Bronchial epithelial cell (primary cell): ENCODE data around the gene ASPHD1. TPM values are rescaled to one million over a fixed set of nuclear protein-coding genes. Genes with fewer than 3 reads are reported as not detected.
A peak's percentile ranks its signal among the peaks of the same experiment; 100 is the strongest.

ENCODE experiments used
- DNase-seq: peaks from one replicate; pipeline ENCODE4 v3.0.0-alpha.2; 2010; ENCODE audit warnings: low read depth
- FAIRE-seq: peaks from 2 replicates; lab custom pipeline; 2011; peaks lifted over from hg19 to GRCh38; lab: Jason Lieb, UNC
- H3K27me3 ChIP-seq: 2 replicates; pipeline ENCODE4 v1.5.1; 2011; ENCODE audit warnings: low read length; ENCODE audit not compliant: control insufficient read depth, insufficient read depth
- H3K36me3 ChIP-seq: 2 replicates; pipeline ENCODE4 v1.5.1; 2011; ENCODE audit warnings: low read length; ENCODE audit not compliant: control insufficient read depth, insufficient read depth
- H3K4me3 ChIP-seq: 2 replicates; pipeline ENCODE4 v1.5.1; 2011; ENCODE audit warnings: mild to moderate bottlenecking, low read depth, low read length, control low read depth
- total RNA-seq: library from RNA; depleted of rRNA; stranded (reverse); fragments of >200 nt; gene quantifications from 2 replicates; pipeline ENCODE4 v1.2.1, GENCODE V29; 2014
- TF ChIP-seq, protein P1 (sequence below): IDR thresholded peaks from 2 replicates; pipeline ENCODE4 v1.5.1; 2011; ENCODE audit warnings: mild to moderate bottlenecking, moderate library complexity, low read length, control low read depth, inconsistent platforms; ENCODE audit not compliant: insufficient read depth, severe bottlenecking

ASPHD1 gene
- total RNA-seq, 1 donor from 2014 or later: 2.4 TPM

DNA sequence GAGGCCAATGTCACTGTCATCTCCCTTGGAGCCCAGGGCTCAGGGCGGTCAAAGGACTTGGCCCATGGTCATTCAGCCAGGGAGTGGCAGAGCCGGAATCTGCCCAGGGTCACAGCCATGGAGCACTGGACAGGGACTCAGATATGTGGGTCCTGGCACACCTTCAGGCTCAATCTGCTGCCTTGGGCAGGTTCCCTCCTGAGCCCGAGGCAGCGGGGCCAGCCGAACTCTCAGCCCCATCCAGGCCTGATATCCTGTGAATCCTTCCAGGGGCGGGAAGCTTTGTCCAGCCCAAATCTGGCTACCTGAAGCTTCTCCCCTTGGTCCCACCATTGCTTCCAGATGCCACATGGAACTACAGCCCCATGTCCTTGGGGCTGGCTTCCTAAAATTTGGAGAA, 25.1 kb upstream of the ASPHD1 start:
- Histone ChIP-seq H3K36me3 (no peaks in the 10 kb centered on the region), H3K4me3 (no peak overlapping the region), H3K27me3 (peaks cover 12% of the 10 kb centered on the region)
- TF ChIP-seq, protein P1, sequence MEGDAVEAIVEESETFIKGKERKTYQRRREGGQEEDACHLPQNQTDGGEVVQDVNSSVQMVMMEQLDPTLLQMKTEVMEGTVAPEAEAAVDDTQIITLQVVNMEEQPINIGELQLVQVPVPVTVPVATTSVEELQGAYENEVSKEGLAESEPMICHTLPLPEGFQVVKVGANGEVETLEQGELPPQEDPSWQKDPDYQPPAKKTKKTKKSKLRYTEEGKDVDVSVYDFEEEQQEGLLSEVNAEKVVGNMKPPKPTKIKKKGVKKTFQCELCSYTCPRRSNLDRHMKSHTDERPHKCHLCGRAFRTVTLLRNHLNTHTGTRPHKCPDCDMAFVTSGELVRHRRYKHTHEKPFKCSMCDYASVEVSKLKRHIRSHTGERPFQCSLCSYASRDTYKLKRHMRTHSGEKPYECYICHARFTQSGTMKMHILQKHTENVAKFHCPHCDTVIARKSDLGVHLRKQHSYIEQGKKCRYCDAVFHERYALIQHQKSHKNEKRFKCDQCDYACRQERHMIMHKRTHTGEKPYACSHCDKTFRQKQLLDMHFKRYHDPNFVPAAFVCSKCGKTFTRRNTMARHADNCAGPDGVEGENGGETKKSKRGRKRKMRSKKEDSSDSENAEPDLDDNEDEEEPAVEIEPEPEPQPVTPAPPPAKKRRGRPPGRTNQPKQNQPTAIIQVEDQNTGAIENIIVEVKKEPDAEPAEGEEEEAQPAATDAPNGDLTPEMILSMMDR: no peak
- no peak for DNase-seq
- FAIRE-seq: no peak

DNA sequence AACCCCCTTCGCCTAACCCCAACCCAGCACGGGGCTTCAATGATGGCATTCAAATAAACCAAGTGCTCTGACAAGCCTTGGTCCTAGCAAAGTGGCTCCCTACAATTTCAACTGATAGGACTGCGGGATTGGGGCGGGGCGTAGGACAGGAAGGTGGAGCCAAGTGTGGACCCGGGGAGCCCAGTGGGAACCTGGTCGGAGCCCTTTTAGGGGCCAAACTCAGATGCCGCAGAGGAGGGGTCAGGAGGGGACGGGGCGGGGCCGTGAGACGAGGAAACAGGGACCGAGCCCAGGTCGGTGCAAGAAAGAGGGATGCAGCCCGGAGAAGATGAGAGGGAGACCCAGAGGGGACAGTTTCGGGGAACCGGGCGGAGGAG, 24.1 kb upstream of the ASPHD1 start:
- Histone ChIP-seq H3K4me3 (no peak overlapping the region), H3K36me3 (no peaks in the 10 kb centered on the region), H3K27me3 (peaks cover 12% of the 10 kb centered on the region)
- no peak for DNase-seq
- TF ChIP-seq, protein P1: no peak
- no peak for FAIRE-seq

DNA sequence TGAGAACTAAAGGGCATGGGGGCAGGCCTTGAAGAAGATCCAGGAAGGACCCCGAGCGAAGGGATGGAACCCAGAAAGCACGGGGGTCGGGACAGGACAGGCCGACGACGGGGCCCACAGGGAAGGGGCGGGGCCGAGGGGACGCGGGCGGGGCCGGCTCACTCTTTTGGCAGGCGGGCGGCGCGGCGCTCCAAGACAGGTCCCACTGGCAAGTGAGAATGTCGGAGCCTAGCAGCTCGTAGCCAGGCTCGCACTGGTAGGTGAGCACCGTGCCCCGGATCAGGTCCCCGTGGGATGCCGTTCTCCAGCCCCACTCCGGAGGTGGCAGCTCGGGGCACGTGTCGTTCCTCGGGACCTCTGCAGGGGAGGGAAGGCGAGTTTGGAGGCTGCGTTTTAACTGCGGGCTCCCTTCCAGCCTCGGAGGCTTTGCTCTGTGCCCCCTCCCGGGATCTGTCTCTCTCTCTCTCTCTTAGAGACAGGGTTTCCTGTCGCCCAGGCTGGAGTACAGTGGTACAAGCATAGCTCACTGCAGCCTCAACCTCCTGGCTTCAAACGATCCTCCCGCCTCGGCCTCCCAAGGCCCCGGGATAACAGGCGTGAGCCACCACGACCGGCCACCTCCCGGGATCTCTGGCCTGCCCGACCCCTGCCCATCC, 23.6 kb upstream of the ASPHD1 start:
- peaks cover 12% of the 10 kb centered on the region for H3K27me3 ChIP-seq
- no peaks in the 10 kb centered on the region for H3K36me3 ChIP-seq
- DNase-seq (no peak), FAIRE-seq (no peak)
- TF ChIP-seq, protein P1: no peak
- no peak overlapping the region for H3K4me3 ChIP-seq

DNA sequence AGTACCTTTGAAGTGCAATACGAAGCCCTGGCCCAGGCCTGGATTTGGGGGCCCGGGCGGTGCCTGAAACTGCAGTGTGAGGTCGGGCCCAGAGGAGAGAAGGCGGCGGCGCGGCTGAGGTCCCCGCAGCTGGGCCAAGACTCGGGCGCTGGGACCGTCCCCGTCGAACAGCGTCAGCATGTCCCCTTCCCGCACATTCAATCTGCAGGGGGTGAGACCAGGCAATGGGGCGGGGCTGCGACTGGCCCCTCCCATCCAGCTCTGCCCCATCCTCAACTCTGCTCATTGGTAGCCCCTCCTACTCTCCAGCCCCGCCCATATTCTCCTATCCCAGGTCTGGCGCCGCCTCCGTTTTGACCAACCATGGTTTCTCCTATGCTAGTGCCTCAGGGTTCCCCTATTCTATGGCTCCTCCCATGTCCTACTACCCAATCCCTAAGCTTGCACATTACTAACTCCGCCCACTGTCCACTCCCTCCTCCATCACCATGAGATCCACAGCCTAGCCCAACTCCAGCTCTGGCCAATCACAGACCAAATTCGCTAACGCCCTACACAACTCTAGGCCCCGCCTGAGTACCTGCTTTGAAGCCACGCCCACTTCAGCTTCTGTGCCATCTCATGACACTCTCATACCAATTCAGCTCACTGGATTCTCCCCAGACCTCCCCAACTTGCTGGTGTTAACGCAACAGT, 22.9 kb upstream of the ASPHD1 start:
- FAIRE-seq (no peak), DNase-seq (peak; percentile 74)
- Histone ChIP-seq H3K4me3 (no peak overlapping the region), H3K27me3 (peaks cover 12% of the 10 kb centered on the region), H3K36me3 (no peaks in the 10 kb centered on the region)
- TF ChIP-seq, protein P1: no peak

DNA sequence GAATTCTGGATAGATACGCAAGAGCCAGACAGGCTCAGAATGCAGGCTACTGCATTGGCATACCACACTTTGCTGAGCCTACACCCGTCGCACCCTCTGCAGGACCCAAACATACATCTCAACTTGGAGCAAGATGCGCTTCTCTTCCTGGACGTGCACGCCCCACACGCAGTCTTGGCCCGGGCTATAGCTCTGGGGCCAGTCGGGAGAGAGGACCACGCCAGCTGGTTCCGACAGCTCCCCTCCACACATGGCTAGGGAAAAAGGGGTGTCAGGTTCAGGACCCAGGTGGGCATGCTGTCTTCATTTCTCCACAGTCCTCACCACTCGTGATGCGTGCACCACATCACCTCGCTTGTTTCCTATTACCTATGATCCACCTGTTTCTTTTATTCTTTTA, 22.1 kb upstream of the ASPHD1 start:
- Histone ChIP-seq H3K27me3 (peaks cover 12% of the 10 kb centered on the region), H3K4me3 (no peak overlapping the region), H3K36me3 (no peaks in the 10 kb centered on the region)
- DNase-seq (no peak), FAIRE-seq (no peak)
- TF ChIP-seq, protein P1: no peak
